ENCODE measurements around the gene UNKL. TPM values are rescaled to one million over a fixed set of nuclear protein-coding genes. Genes with fewer than 3 reads are reported as not detected.
A peak's percentile ranks its signal among the peaks of the same experiment; 100 is the strongest.

Gene UNKL
- total RNA-seq, 1 donor from 2014 or later = 13.6 TPM

GRCh38 chr16:1366060-1366711 lies 48.3 kb downstream of the UNKL start:
- intact Hi-C loops (cut with DNase I) = no loop called here
- peak; percentile 40 for DNase-seq
- no peak for ATAC-seq (ENCODE audit: poor library complexity)

- peak; percentile 38 for DNase-seq
- no peak for ATAC-seq (ENCODE audit: poor library complexity)
- intact Hi-C loops (cut with DNase I) = no loop called here
Measured at GRCh38 chr16:1364510-1364909, 50.0 kb downstream of the UNKL start.

GRCh38 chr16:1363501-1364041 lies 50.9 kb downstream of the UNKL start:
- peak; percentile 79 for ATAC-seq (ENCODE audit: poor library complexity)
- intact Hi-C loops (cut with DNase I) = no loop called here
- DNase-seq = peak; percentile 76

GRCh38 chr16:1362807-1363206 lies 51.7 kb downstream of the UNKL start:
- ATAC-seq (ENCODE audit: poor library complexity) (no peak), DNase-seq (no peak)
- intact Hi-C loops (cut with DNase I) = no loop called here

GRCh38 chr16:1361685-1362360 lies 52.7 kb downstream of the UNKL start:
- intact Hi-C loops (cut with DNase I) = no loop called here
- DNase-seq = no peak
- no peak for ATAC-seq (ENCODE audit: poor library complexity)

- intact Hi-C loops (cut with DNase I) = no loop called here
- no peak for DNase-seq
- no peak for ATAC-seq (ENCODE audit: poor library complexity)
Measured at GRCh38 chr16:1357906-1358566, 56.5 kb downstream of the UNKL start.

GRCh38 chr16:1356061-1356900 lies 58.2 kb downstream of the UNKL start:
- intact Hi-C loops (cut with DNase I) = no loop called here
- ATAC-seq (ENCODE audit: poor library complexity) (no peak), DNase-seq (no peak)

- no peak for ATAC-seq (ENCODE audit: poor library complexity)
- intact Hi-C loops (cut with DNase I) = no loop called here
- no peak for DNase-seq
Measured at GRCh38 chr16:1355591-1355990, 58.9 kb downstream of the UNKL start.

- intact Hi-C loops (cut with DNase I) = no loop called here
- ATAC-seq (ENCODE audit: poor library complexity) = no peak
- DNase-seq = no peak
Measured at GRCh38 chr16:1354815-1355540, 59.5 kb downstream of the UNKL start.

GRCh38 chr16:1351582-1352362 lies 62.7 kb downstream of the UNKL start, which contains the start of the genes GNPTG and TSR3:
Gene GNPTG (plus strand): TSS chr16:1351931. CDS start chr16:1351966, 35 bp downstream.
Gene TSR3 (minus strand): TSS chr16:1351878. CDS start chr16:1351804, 74 bp downstream.
- intact Hi-C loops (cut with DNase I) = no loop called here
- DNase-seq = peak; percentile 93
- ATAC-seq (ENCODE audit: poor library complexity) = peak; percentile 86

- ATAC-seq (ENCODE audit: poor library complexity) = peak; percentile 2
- intact Hi-C loops (cut with DNase I) = no loop called here
- no peak for DNase-seq
Measured at GRCh38 chr16:1351215-1351581, 63.3 kb downstream of the UNKL start.

GRCh38 chr16:1350691-1351090 lies 63.8 kb downstream of the UNKL start:
- intact Hi-C loops (cut with DNase I) = no loop called here
- ATAC-seq (ENCODE audit: poor library complexity) (no peak), DNase-seq (no peak)

- no peak for DNase-seq
- intact Hi-C loops (cut with DNase I) = no loop called here
- no peak for ATAC-seq (ENCODE audit: poor library complexity)
Measured at GRCh38 chr16:1349951-1350350, 64.6 kb downstream of the UNKL start.

- intact Hi-C loops (cut with DNase I) = no loop called here
- no peak for ATAC-seq (ENCODE audit: poor library complexity)
- DNase-seq = no peak
Measured at GRCh38 chr16:1349351-1349750, 65.2 kb downstream of the UNKL start.

GRCh38 chr16:1348926-1349325 lies 65.6 kb downstream of the UNKL start:
- no peak for DNase-seq
- intact Hi-C loops (cut with DNase I) = no loop called here
- no peak for ATAC-seq (ENCODE audit: poor library complexity)

- no peak for ATAC-seq (ENCODE audit: poor library complexity)
- DNase-seq = no peak
- intact Hi-C loops (cut with DNase I) = no loop called here
Measured at GRCh38 chr16:1348441-1348840, 66.1 kb downstream of the UNKL start.

GRCh38 chr16:1347962-1348361 lies 66.5 kb downstream of the UNKL start:
- intact Hi-C loops (cut with DNase I) = no loop called here
- DNase-seq = no peak
- ATAC-seq (ENCODE audit: poor library complexity) = no peak

All from Right ventricle myocardium superior (tissue), 1 donor.